ENCODE data around the gene PRAF2.

Gene PRAF2

DNA sequence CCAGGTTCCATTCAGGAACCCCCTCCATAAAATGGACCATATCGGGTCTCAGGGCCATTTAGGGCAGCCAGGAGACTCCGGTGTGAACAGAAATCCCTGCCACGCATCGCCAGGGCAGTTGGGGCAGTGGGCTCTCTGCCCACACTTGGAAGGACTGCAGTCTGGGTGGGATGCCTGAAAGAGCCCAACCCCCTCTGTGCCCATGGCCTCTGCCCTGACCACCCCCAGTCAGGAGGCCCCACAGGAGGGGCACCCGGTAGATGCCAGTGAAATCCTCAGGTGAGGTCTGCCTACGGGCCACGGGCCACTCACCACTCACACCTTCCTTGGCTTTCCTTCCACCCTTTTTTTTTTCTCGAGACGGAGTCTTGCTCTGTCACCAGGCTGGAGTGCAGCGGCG is 4.8 kb downstream of the PRAF2 start:
- Histone ChIP-seq H3K27me3 (ENCODE audit: low read length) (no peaks in the 10 kb centered on the region), H3K36me3 (ENCODE audit: low read length) (no peaks in the 10 kb centered on the region), H2AFZ (ENCODE audit: low read depth, low read length, severe bottlenecking) (no peak overlapping the region), H3K27ac (ENCODE audit: low read depth, low read length) (no peak overlapping the region), H3K9ac (ENCODE audit: low read length) (no peak overlapping the region), H4K20me1 (ENCODE audit: low read depth, low read length) (no peaks in the 10 kb centered on the region), H3K4me2 (ENCODE audit: low read depth, low read length, poor library complexity, severe bottlenecking) (no peak overlapping the region), H3K4me3 (ENCODE audit: insufficient read depth, low read length, poor library complexity, severe bottlenecking) (no peak overlapping the region), H3K9me2 (replicated peaks; ENCODE audit: insufficient read depth, low read length) (no peaks in the 10 kb centered on the region), H3K79me2 (ENCODE audit: insufficient read depth, low read length) (peaks cover 11% of the 10 kb centered on the region; the same call in 1 of the 2 replicates), H3K9me3 (ENCODE audit: insufficient read depth, low read length) (no peaks in the 10 kb centered on the region), H3F3A (ENCODE audit: insufficient read depth) (no peaks in the 10 kb centered on the region; the same call in 1 of the 2 replicates)
- TF ChIP-seq, protein P1, sequence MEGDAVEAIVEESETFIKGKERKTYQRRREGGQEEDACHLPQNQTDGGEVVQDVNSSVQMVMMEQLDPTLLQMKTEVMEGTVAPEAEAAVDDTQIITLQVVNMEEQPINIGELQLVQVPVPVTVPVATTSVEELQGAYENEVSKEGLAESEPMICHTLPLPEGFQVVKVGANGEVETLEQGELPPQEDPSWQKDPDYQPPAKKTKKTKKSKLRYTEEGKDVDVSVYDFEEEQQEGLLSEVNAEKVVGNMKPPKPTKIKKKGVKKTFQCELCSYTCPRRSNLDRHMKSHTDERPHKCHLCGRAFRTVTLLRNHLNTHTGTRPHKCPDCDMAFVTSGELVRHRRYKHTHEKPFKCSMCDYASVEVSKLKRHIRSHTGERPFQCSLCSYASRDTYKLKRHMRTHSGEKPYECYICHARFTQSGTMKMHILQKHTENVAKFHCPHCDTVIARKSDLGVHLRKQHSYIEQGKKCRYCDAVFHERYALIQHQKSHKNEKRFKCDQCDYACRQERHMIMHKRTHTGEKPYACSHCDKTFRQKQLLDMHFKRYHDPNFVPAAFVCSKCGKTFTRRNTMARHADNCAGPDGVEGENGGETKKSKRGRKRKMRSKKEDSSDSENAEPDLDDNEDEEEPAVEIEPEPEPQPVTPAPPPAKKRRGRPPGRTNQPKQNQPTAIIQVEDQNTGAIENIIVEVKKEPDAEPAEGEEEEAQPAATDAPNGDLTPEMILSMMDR (IDR thresholded peaks at IDR 0.05; ENCODE audit: insufficient read depth, low read length, poor library complexity, severe bottlenecking), result no peak
- TF ChIP-seq EZH2phosphoT487 (conservative IDR thresholded peaks at IDR 0.05; ENCODE audit: low read length), result no peak

DNA sequence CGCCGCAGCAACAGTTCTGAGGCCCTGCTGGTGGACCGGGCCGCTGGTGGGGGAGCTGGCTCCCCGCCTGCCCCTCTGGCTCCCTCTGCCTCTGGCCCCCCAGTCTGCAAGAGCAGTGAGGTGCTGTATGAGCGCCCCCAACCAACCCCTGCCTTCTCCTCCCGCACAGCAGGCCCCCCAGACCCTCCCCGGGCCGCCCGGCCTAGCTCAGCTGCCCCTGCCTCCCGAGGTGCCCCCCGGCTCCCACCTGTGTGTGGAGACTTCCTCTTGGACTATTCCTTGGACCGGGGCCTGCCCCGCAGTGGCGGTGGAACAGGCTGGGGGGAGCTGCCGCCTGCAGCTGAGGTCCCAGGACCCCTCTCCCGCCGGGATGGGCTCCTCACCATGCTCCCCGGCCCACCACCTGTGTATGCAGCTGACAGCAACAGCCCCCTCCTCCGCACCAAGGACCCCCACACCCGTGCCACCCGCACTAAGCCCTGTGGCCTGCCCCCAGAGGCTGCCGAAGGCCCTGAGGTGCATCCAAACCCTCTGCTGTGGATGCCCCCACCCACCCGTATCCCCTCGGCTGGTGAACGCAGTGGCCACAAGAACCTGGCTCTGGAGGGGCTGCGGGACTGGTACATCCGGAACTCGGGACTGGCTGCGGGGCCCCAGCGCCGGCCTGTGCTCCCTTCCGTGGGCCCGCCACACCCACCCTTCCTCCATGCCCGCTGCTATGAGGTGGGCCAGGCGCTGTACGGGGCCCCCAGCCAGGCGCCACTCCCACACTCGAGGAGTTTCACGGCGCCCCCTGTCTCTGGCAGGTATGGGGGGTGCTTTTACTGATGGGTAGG is 6.3 kb downstream of the PRAF2 start:
- no peak overlapping the region for H3K27ac ChIP-seq (ENCODE audit: low read depth, low read length)
- no peaks in the 10 kb centered on the region for H4K20me1 ChIP-seq (ENCODE audit: low read depth, low read length)
- no peak overlapping the region for H3K4me3 ChIP-seq (ENCODE audit: insufficient read depth, low read length, poor library complexity, severe bottlenecking)
- no peaks in the 10 kb centered on the region for H3K36me3 ChIP-seq (ENCODE audit: low read length)
- H3K79me2 ChIP-seq (ENCODE audit: insufficient read depth, low read length), result no peaks in the 10 kb centered on the region
- H3K4me2 ChIP-seq (ENCODE audit: low read depth, low read length, poor library complexity, severe bottlenecking), result no peak overlapping the region
- no peaks in the 10 kb centered on the region; the same call in 1 of the 2 replicates for H3F3A ChIP-seq (ENCODE audit: insufficient read depth)
- no peaks in the 10 kb centered on the region for H3K9me3 ChIP-seq (ENCODE audit: insufficient read depth, low read length)
- TF ChIP-seq, protein P1 (IDR thresholded peaks at IDR 0.05; ENCODE audit: insufficient read depth, low read length, poor library complexity, severe bottlenecking), result no peak
- no peak for TF ChIP-seq EZH2phosphoT487 (conservative IDR thresholded peaks at IDR 0.05; ENCODE audit: low read length)
- H3K9me2 ChIP-seq (replicated peaks; ENCODE audit: insufficient read depth, low read length), result no peaks in the 10 kb centered on the region
- H2AFZ ChIP-seq (ENCODE audit: low read depth, low read length, severe bottlenecking), result no peak overlapping the region
- H3K9ac ChIP-seq (ENCODE audit: low read length), result no peak overlapping the region
- no peaks in the 10 kb centered on the region for H3K27me3 ChIP-seq (ENCODE audit: low read length)

DNA sequence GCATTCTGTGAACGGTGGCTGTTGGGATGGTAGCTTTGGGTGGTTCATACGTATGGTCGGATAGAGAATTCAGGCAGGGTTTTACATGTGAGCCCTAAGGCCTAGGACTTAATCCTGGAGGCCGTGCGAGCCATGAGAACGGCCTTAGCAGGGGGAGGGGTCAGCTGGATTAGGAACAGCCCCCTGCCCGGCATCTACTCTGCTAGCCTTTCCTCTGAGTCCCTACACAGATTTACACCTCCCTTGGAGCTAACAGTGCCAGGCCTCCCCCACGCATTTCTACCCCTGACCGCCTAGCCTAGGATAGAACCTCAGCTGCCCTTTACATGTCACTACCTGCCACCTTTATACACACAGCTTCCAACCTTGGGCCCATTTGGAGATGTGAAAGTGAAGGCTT is 7.1 kb downstream of the PRAF2 start:
- no peaks in the 10 kb centered on the region for H3K36me3 ChIP-seq (ENCODE audit: low read length)
- no peaks in the 10 kb centered on the region for H3K9me3 ChIP-seq (ENCODE audit: insufficient read depth, low read length)
- H3K27me3 ChIP-seq (ENCODE audit: low read length), result no peaks in the 10 kb centered on the region
- H3K9ac ChIP-seq (ENCODE audit: low read length), result no peak overlapping the region
- H3F3A ChIP-seq (ENCODE audit: insufficient read depth), result no peaks in the 10 kb centered on the region; the same call in 1 of the 2 replicates
- no peak overlapping the region for H3K27ac ChIP-seq (ENCODE audit: low read depth, low read length)
- H3K4me2 ChIP-seq (ENCODE audit: low read depth, low read length, poor library complexity, severe bottlenecking), result no peak overlapping the region
- TF ChIP-seq, protein P1 (IDR thresholded peaks at IDR 0.05; ENCODE audit: insufficient read depth, low read length, poor library complexity, severe bottlenecking), result no peak
- no peak for TF ChIP-seq EZH2phosphoT487 (conservative IDR thresholded peaks at IDR 0.05; ENCODE audit: low read length)
- no peaks in the 10 kb centered on the region for H4K20me1 ChIP-seq (ENCODE audit: low read depth, low read length)
- no peaks in the 10 kb centered on the region for H3K9me2 ChIP-seq (replicated peaks; ENCODE audit: insufficient read depth, low read length)
- H2AFZ ChIP-seq (ENCODE audit: low read depth, low read length, severe bottlenecking), result no peak overlapping the region
- H3K4me3 ChIP-seq (ENCODE audit: insufficient read depth, low read length, poor library complexity, severe bottlenecking), result no peak overlapping the region
- no peaks in the 10 kb centered on the region for H3K79me2 ChIP-seq (ENCODE audit: insufficient read depth, low read length)
